GM12801 (cell line): ENCODE measurements around the gene AKT1.

Source experiments
- CTCF ChIP-seq: IDR thresholded peaks from one replicate; pipeline ENCODE4 v1.5.1; 2011; ENCODE audit warnings: control low read depth; ENCODE audit not compliant: insufficient read length; ENCODE audit errors: extremely low read depth

The AKT1 gene

GRCh38 chr14:104765517-104765916, 30.0 kb downstream of the AKT1 start:
- no peak for TF ChIP-seq CTCF

- TF ChIP-seq CTCF = no peak
Observed at GRCh38 chr14:104758981-104759969, 36.3 kb downstream of the AKT1 start.

- no peak for TF ChIP-seq CTCF
Observed at GRCh38 chr14:104757681-104758392, 37.7 kb downstream of the AKT1 start.

DNA sequence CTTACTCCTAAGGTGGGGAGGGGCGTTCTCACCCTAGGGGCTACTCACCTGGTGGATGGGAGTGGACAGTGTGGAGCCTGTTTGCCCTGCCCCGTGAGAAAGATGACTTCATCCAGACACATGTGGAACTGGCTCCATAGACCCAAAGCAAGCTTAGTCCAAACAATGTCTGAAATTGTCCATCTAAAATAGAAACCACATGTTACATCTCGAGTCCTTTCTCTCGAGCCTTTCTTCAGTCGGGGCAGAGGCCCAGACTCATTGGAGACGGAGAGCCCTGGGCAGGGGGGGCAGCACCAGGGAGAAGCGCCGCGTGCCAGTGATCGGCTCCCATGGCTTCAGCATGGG, 38.3 kb downstream of the AKT1 start:
- TF ChIP-seq CTCF = no peak

DNA sequence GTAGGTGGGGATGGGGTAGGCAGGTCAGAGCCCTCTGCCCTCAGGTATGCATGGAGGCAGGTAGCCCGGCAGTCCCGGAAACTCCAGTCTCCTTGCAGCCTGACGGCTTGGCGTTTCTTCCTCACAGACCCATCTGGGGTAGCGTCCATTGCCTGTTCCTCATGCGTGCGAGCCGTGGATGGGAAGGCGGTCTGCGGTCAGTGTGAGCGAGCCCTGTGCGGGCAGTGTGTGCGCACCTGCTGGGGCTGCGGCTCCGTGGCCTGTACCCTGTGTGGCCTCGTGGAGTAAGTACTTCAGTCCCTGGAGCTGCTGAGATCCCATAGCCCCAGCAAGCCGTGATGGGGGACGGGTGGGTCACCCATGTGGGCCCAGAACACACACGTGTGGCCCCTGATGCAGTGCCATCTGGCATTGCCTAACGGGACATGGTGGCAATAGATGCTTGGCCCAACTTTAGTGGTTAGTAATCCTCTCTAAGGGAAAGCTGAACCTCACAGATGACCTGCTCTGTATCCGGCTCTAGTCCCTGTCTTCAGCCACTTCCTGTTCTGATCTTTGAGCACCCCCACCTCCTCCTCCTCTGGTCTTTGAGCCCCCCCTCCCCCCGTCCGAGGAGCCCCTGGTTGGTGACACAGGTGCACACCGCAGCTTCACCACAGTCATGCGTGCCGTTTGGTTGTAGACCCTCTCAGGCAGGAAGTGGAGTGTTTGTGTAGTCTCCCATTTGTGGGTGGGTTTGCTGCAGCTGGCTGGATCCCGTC, 38.9 kb downstream of the AKT1 start:
- no peak for TF ChIP-seq CTCF

GRCh38 chr14:104755621-104756020, 39.9 kb downstream of the AKT1 start:
- no peak for TF ChIP-seq CTCF

DNA sequence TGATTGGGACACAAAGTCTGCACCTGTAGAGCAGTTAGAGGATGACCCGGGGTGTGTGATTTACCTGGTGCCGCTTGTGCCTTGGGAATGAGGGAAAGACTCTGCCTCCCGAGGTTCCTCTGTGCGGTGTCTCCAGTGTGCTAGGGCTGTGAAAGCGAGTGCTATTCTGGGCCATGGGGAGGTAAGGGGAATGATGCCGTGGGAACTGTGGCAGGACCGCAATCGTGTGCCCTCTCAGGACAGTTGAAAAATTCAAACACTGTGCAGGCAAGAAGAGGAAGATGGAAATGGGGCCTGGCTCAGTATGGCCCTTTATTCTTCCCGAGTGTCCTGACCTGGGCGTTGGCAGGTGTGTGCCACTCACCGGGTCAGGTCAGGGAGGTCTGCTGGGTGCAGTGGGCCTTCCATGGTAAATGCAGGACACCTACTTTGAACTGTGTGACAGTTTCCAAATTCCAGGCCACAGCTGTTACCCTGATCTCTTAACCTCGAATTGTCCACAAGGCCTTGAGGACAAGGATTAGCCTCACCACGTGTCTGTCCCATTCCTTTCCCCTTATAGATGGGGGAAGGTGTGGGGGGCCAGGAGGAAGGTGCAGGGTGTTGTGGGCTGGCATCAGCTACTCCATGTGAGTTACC, 41.2 kb downstream of the AKT1 start:
- no peak for TF ChIP-seq CTCF
